Transverse colon (tissue), 4 donors: Measurements from ENCODE around the gene CSNK2A1.

Experiments
- CTCF ChIP-seq, 5 experiments: fragments of 200-600 bp in 3 of 5; fragments of 450-650 bp in 2 of 5; sonication (generic) in 3 of 5; IDR thresholded peaks; 1 replicate in 2 of 5; 2 replicates in 3 of 5; pipeline ENCODE4 v1.5.1; 2016 to 2017; ENCODE audit warnings: antibody characterized with exemption in 5 of 5, inconsistent platforms in 3 of 5, mild to moderate bottlenecking in 2 of 5, moderate library complexity in 1 of 5
- POLR2AphosphoS5 ChIP-seq, 3 donors: sonication (generic); formaldehyde crosslinking; IDR thresholded peaks; one replicate each; pipeline ENCODE4 v1.6.1; 2016; ENCODE audit warnings: antibody characterized with exemption in 3 of 3

- TF ChIP-seq CTCF (IDR thresholded peaks at IDR 0.05) (no peak), POLR2AphosphoS5 (IDR thresholded peaks at IDR 0.05) (no peak)
These were observed 17.1 kb upstream of the CSNK2A1 start for GRCh38 chr20:560680-561079.
